IPS-18a (cell line): Measurements from ENCODE around the gene PCGF1.

ENCODE experiments used
- H3K27ac ChIP-seq: one replicate; pipeline ENCODE4 v1.5.1; 2013; ENCODE audit warnings: low read length
- H3K27me3 ChIP-seq: one replicate; pipeline ENCODE4 v1.6.1; 2013; ENCODE audit warnings: mild to moderate bottlenecking, low read length; ENCODE audit not compliant: control insufficient read depth, insufficient read depth
- H3K36me3 ChIP-seq: one replicate; pipeline ENCODE4 v1.6.1; 2013; ENCODE audit warnings: low read depth, low read length; ENCODE audit not compliant: control insufficient read depth
- H3K4me1 ChIP-seq: one replicate; pipeline ENCODE4 v1.6.1; 2013; ENCODE audit warnings: low read depth, low read length; ENCODE audit not compliant: control insufficient read depth
- H3K4me3 ChIP-seq: one replicate; pipeline ENCODE4 v1.5.1; 2013; ENCODE audit warnings: low read length
- H3K9ac ChIP-seq: one replicate; pipeline ENCODE4 v1.6.1; 2013; ENCODE audit warnings: mild to moderate bottlenecking, low read length, moderate library complexity
- H3K9me3 ChIP-seq: one replicate; pipeline ENCODE4 v1.6.1; 2013; ENCODE audit warnings: low read depth, low read length; ENCODE audit not compliant: control insufficient read depth

PCGF1 gene

GRCh38 chr2:74457549-74458131, 49.9 kb downstream of the PCGF1 start:
- peak overlapping the region; percentile 74 for H3K4me3 ChIP-seq
- no peaks in the 10 kb centered on the region for H3K27me3 ChIP-seq
- H3K4me1 ChIP-seq, result peaks cover 6% of the 10 kb centered on the region
- no peaks in the 10 kb centered on the region for H3K9me3 ChIP-seq
- H3K36me3 ChIP-seq, result peaks cover 18% of the 10 kb centered on the region
- peak overlapping the region; percentile 56 for H3K27ac ChIP-seq
- peak overlapping the region; percentile 86 for H3K9ac ChIP-seq

- peaks cover 6% of the 10 kb centered on the region for H3K4me1 ChIP-seq
- no peak overlapping the region for H3K27ac ChIP-seq
- peak overlapping the region; percentile 74 for H3K4me3 ChIP-seq
- no peaks in the 10 kb centered on the region for H3K27me3 ChIP-seq
- H3K9ac ChIP-seq, result peak overlapping the region; percentile 51
- H3K36me3 ChIP-seq, result peaks cover 13% of the 10 kb centered on the region
- no peaks in the 10 kb centered on the region for H3K9me3 ChIP-seq
Measured at GRCh38 chr2:74457129-74457548, 50.4 kb downstream of the PCGF1 start.
